Naive thymus-derived CD4-positive, alpha-beta T cell (primary cell): ENCODE data around the gene F3. TPM values are rescaled to one million over a fixed set of nuclear protein-coding genes. Genes with fewer than 3 reads are reported as not detected.

Experiments
- ATAC-seq: fragments of 150-1000 bp; cut with Tn5 transposase; 2 replicates; pipeline ENCODE4 v1.10.0; 2021; ENCODE audit warnings: mild to moderate bottlenecking, moderate library complexity
- CTCF ChIA-PET: fragments of 350-600 bp; sonication (Branson Sonifier 250); formaldehyde crosslinking; loops from one replicate; lab custom pipeline; 2021; ENCODE audit warnings: antibody characterized with exemption; lab: Charles Lee
- POLR2A ChIA-PET: fragments of 350-600 bp; sonication (Branson Sonifier 250); formaldehyde crosslinking; loops from one replicate; lab custom pipeline; 2021; ENCODE audit warnings: antibody characterized with exemption, inconsistent platforms; lab: Charles Lee
- DNase-seq, 9 donors: peaks; one replicate each; pipeline versions ENCODE4 v3.0.0 to v3.0.0-alpha.2; 2020 to 2022; ENCODE audit warnings: mixed read lengths in 1 of 9
- H3K27ac ChIP-seq: one replicate; pipeline ENCODE4 v1.7.0; 2013; ENCODE audit warnings: mild to moderate bottlenecking, low read depth, low read length, moderate library complexity
- H3K27me3 ChIP-seq, 2 donors: one replicate each; pipeline ENCODE4 v1.7.0; 2013; ENCODE audit warnings: low read length in 2 of 2, mild to moderate bottlenecking in 2 of 2, moderate library complexity in 2 of 2; ENCODE audit not compliant: control insufficient read depth in 2 of 2, insufficient read depth in 2 of 2
- H3K36me3 ChIP-seq, 3 experiments: 1 replicate in 2 of 3; 2 replicates in 1 of 3; pipeline ENCODE4 v1.7.0; 2013; ENCODE audit warnings: low read length in 3 of 3, mild to moderate bottlenecking in 3 of 3, moderate library complexity in 1 of 3; ENCODE audit not compliant: insufficient read depth in 3 of 3, control insufficient read depth in 2 of 3
- H3K4me1 ChIP-seq, 2 donors: one replicate each; pipeline ENCODE4 v1.7.0; 2013; ENCODE audit warnings: low read length in 2 of 2, mild to moderate bottlenecking in 2 of 2, moderate library complexity in 1 of 2; ENCODE audit not compliant: control insufficient read depth in 2 of 2, insufficient read depth in 2 of 2
- H3K4me3 ChIP-seq: 2 replicates; pipeline ENCODE4 v1.7.0; 2013; ENCODE audit warnings: mild to moderate bottlenecking, low read length
- H3K9me3 ChIP-seq, 3 experiments: 1 replicate in 2 of 3; 2 replicates in 1 of 3; pipeline ENCODE4 v1.7.0; 2013; ENCODE audit warnings: low read length in 3 of 3; ENCODE audit not compliant: control insufficient read depth in 2 of 3
- H3K27ac Mint-ChIP-seq, 9 donors: one replicate each; pipeline ENCODE4 v1.8.0; 2020 to 2022; ENCODE audit warnings: mixed read lengths in 9 of 9, mild to moderate bottlenecking in 8 of 9, moderate library complexity in 5 of 9, inconsistent platforms in 2 of 9
- H3K27me3 Mint-ChIP-seq, 5 donors: one replicate each; pipeline ENCODE4 v1.8.0; 2021 to 2022; ENCODE audit warnings: mixed read lengths in 5 of 5, mild to moderate bottlenecking in 1 of 5
- H3K36me3 Mint-ChIP-seq, 5 donors: one replicate each; pipeline ENCODE4 v1.8.0; 2020 to 2022; ENCODE audit warnings: mixed read lengths in 5 of 5, mild to moderate bottlenecking in 3 of 5, inconsistent platforms in 1 of 5
- H3K4me1 Mint-ChIP-seq, 7 donors: one replicate each; pipeline ENCODE4 v1.8.0; 2020 to 2022; ENCODE audit warnings: mixed read lengths in 7 of 7, mild to moderate bottlenecking in 3 of 7, inconsistent platforms in 1 of 7
- H3K4me3 Mint-ChIP-seq, 10 donors: one replicate each; pipeline ENCODE4 v1.8.0; 2020 to 2022; ENCODE audit warnings: mild to moderate bottlenecking in 10 of 10, mixed read lengths in 10 of 10, moderate library complexity in 6 of 10, inconsistent platforms in 2 of 10
- H3K9me3 Mint-ChIP-seq, 11 donors: one replicate each; pipeline ENCODE4 v1.8.0; 2020 to 2022; ENCODE audit warnings: mixed read lengths in 11 of 11, mild to moderate bottlenecking in 4 of 11, inconsistent platforms in 1 of 11, moderate library complexity in 1 of 11
- intact Hi-C, 2 donors: fragments of 100-400 bp; cut with micrococcal nuclease; formaldehyde crosslinking; loops; one replicate each; pipeline ENCODE4 v1.15.1; 2023
- polyA plus RNA-seq, 2 donors: library from polyadenylated mRNA; unstranded; fragments of 300-500 nt; fragmentation: Illumina TruSeq; gene quantifications; one replicate each; pipeline ENCODE4 v1.2.3, GENCODE V29; 2021
- total RNA-seq, 6 experiments: library from RNA in 5 of 6; stranded (reverse) in 5 of 6; gene quantifications; 1 replicate in 5 of 6; 2 replicates in 1 of 6; pipeline ENCODE4 v1.2.3 and lab custom pipeline; 2021 to 2026

F3 gene
- total and polyA plus RNA-seq, 7 experiments from 2014 or later: 0.69 to 1.7 TPM; not detected in 5

DNA sequence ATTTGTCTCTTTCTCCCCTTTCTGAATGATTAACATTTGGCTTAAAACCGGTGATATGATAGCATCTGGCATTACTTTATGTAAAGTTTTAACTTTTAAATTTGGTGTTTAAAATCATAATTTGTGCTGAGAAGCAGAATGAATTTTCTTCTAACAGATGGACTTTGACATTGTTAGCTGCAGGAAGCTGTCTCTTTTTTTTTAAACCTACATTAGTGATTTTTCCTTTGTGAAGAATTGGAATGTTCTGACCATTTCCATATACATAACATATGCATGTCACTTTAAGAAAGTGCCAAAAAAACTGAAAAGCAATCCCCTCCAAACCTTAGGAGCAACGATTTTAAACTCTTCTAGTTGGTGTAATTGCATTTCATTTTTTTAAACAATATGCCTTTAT, 22.2 kb downstream of the F3 start:
- Mint-ChIP-seq H3K27me3 (no peaks in the 10 kb centered on the region), H3K27ac (no peak overlapping the region), H3K9me3 (peaks cover 0 to 3% (median 0%) of the 10 kb centered on the region in 11 donors), H3K36me3 (peaks cover 0 to 32% (median 15%) of the 10 kb centered on the region in 5 donors), H3K4me1 (no peaks in the 10 kb centered on the region), H3K4me3 (no peak overlapping the region)
- H3K4me1 ChIP-seq: no peaks in the 10 kb centered on the region
- CTCF ChIA-PET: no interaction called here
- no peaks in the 10 kb centered on the region for H3K27me3 ChIP-seq
- no peak for DNase-seq
- H3K9me3 ChIP-seq: no peaks in the 10 kb centered on the region
- no peak for ATAC-seq
- POLR2A ChIA-PET: no interaction called here
- no peak overlapping the region for H3K4me3 ChIP-seq
- H3K27ac ChIP-seq: no peak overlapping the region
- H3K36me3 ChIP-seq: peaks cover 0 to 9% (median 0%) of the 10 kb centered on the region in 3 experiments
- intact Hi-C loops: no loop called here

DNA sequence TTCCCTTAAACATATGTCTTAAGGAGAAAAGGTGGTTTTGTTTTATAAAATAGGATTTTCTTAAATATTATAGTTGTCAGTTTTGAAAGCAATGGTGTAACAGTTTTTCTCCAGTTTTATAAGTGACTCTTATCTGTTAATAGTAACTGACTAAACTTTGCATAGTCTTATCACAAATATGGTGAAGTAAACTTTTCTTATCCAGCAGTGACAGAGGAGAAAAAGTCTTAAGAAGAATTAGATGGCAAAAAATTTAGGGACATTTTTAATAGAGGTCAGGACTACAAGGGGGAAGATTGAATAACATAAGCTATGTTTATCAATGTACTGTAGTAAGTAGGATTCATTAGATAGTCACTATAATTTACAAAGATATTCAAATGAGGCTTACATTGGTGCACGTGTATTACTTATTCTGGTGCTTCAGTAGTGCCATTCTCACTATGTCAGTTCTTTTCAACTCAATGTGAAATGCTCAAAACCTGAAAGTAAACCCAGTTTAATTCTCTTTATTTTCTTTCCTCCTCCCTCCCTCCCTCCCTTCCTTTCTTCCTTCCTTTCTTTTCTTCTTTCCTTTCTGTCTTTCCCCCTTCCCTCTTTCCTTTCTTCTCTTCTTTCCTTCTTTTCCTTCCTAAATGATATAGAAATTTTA, 26.1 kb downstream of the F3 start:
- H3K27ac Mint-ChIP-seq: no peak overlapping the region
- peaks cover 0 to 9% (median 0%) of the 10 kb centered on the region in 3 experiments for H3K36me3 ChIP-seq
- H3K9me3 ChIP-seq: no peaks in the 10 kb centered on the region
- peaks cover 4 to 44% (median 15%) of the 10 kb centered on the region in 5 donors for H3K36me3 Mint-ChIP-seq
- no peak for DNase-seq
- no peaks in the 10 kb centered on the region for H3K4me1 ChIP-seq
- no peak for ATAC-seq
- H3K9me3 Mint-ChIP-seq: no peaks in the 10 kb centered on the region
- H3K27me3 Mint-ChIP-seq: no peaks in the 10 kb centered on the region
- H3K4me3 ChIP-seq: no peak overlapping the region
- no peak overlapping the region for H3K4me3 Mint-ChIP-seq
- intact Hi-C loops: no loop called here
- no peak overlapping the region for H3K27ac ChIP-seq
- H3K4me1 Mint-ChIP-seq: no peaks in the 10 kb centered on the region
- ChIA-PET POLR2A (no interaction called here), CTCF (no interaction called here)
- H3K27me3 ChIP-seq: no peaks in the 10 kb centered on the region

DNA sequence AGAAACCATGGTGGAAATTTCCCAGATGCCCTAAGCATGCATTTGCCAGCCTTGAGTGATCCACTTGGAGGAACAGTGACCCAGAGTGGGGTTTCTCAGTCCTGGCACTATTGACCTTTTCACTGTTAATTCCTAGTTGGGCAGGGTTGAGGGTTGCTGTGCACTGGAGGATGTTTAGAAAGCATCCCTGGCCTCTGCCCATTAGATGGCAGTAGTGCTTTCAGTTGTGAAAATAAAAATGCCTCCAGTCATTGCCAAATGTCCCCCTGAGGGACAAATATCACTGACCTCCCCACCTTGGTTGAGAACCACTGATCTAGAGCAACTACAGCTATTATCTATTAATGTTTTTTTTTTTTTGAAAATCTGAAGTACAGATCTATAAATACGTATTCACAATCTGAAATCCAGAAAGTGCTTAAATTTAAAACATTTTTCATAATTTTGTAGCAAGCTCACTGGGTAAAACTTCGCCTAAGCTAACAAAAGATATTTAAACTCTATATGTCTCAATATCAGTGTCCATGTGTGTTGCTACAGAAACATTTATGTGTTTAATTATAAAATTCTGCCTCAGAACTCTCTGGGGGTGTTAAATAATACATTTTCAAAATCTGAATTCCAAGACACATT, 27.3 kb downstream of the F3 start:
- Histone ChIP-seq H3K27me3 (no peaks in the 10 kb centered on the region), H3K27ac (no peak overlapping the region), H3K36me3 (peaks cover 0 to 9% (median 0%) of the 10 kb centered on the region in 3 experiments), H3K4me3 (no peak overlapping the region), H3K9me3 (no peaks in the 10 kb centered on the region), H3K4me1 (no peaks in the 10 kb centered on the region)
- Mint-ChIP-seq H3K27me3 (no peaks in the 10 kb centered on the region), H3K27ac (no peak overlapping the region), H3K36me3 (peaks cover 0 to 44% (median 18%) of the 10 kb centered on the region in 5 donors), H3K4me1 (no peaks in the 10 kb centered on the region), H3K9me3 (no peaks in the 10 kb centered on the region), H3K4me3 (no peak overlapping the region)
- DNase-seq (no peak), ATAC-seq (no peak)
- ChIA-PET CTCF (no interaction called here), POLR2A (no interaction called here)
- intact Hi-C loops: loop anchor here (1.0 kb wide), 3 partner anchors 287 to 529 kb away; no protein-coding TSS in a partner anchor

DNA sequence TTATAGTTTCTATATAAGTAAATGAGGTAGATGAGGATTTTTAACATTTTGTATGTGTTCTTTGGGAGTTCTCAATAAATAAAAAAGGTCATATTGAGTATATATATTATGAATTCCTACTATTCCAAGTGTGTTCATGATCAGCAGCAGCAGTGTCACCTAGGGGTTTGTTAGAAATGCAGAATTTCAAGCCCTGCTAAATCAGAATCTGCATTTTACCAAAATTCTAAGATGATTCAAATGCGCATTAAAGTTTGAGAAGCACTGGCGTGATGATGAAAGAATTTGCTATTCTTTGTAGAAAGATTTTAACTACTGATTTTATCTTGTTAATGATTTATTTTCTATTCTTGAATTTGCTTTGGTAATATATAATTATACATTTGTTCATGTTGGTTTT, 28.7 kb downstream of the F3 start:
- intact Hi-C loops: no loop called here
- Mint-ChIP-seq H3K4me3 (no peak overlapping the region), H3K4me1 (no peaks in the 10 kb centered on the region), H3K27ac (no peak overlapping the region), H3K27me3 (no peaks in the 10 kb centered on the region), H3K9me3 (no peaks in the 10 kb centered on the region), H3K36me3 (peaks cover 0 to 46% (median 18%) of the 10 kb centered on the region in 5 donors)
- no peaks in the 10 kb centered on the region for H3K27me3 ChIP-seq
- DNase-seq: no peak
- H3K4me1 ChIP-seq: no peaks in the 10 kb centered on the region
- ATAC-seq: no peak
- CTCF ChIA-PET: no interaction called here
- no peak overlapping the region for H3K4me3 ChIP-seq
- H3K27ac ChIP-seq: no peak overlapping the region
- H3K9me3 ChIP-seq: no peaks in the 10 kb centered on the region
- H3K36me3 ChIP-seq: peaks cover 0 to 9% (median 0%) of the 10 kb centered on the region in 3 experiments
- POLR2A ChIA-PET: no interaction called here

DNA sequence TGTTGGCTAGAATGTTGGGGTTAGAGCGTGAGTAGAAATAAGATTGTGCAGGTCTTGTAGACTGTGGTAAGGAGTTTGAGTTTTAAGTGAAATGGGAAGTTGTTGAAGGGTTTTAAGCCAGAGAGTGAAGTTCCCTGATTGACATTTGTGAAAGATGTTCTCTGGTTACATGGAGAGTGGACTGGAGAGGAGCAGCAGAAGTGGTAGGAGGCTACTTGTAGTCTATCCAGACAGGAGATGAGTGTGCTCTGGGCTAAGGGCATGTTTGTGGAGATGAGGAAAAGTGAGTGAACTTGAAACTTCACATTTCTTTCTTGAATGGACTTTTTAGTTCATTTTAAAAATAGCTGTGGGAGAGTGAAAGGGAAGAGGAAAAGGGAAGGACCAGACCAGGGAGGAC, 37.0 kb downstream of the F3 start:
- peaks cover 0 to 41% (median 0%) of the 10 kb centered on the region in 3 experiments for H3K36me3 ChIP-seq
- no peaks in the 10 kb centered on the region for H3K27me3 ChIP-seq
- peaks cover 26 to 75% (median 60%) of the 10 kb centered on the region in 5 donors for H3K36me3 Mint-ChIP-seq
- peaks cover 0 to 12% (median 2%) of the 10 kb centered on the region in 11 donors for H3K9me3 Mint-ChIP-seq
- no peaks in the 10 kb centered on the region for H3K27me3 Mint-ChIP-seq
- DNase-seq (no peak), ATAC-seq (no peak)
- H3K9me3 ChIP-seq: no peaks in the 10 kb centered on the region
- POLR2A ChIA-PET: no interaction called here
- no peak overlapping the region for H3K27ac ChIP-seq
- H3K4me1 Mint-ChIP-seq: peaks cover 0 to 10% (median 0%) of the 10 kb centered on the region in 7 donors
- intact Hi-C loops: no loop called here
- no peaks in the 10 kb centered on the region for H3K4me1 ChIP-seq
- H3K27ac Mint-ChIP-seq: peak overlapping the region in 1 of 9 donors; percentile 3
- H3K4me3 ChIP-seq: no peak overlapping the region
- CTCF ChIA-PET: no interaction called here
- H3K4me3 Mint-ChIP-seq: no peak overlapping the region

DNA sequence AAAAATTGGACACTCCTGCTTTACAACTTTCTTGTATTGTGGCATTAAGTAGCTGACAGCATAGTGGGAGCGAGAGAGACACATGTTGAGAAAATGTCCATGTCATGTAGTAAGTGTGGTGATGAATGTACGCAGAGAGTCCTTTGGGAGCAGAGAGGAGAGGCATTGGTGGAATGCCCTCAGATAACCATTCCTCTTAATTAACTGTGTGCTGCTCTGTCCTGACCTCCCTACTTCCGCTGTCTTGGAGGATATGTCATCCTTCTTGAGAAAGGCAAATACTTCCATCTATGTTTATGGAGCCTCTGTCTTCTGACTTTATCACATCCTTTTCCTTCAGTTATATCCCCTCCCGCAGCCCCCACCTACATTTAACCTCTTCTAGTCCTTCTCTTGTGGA, 38.4 kb downstream of the F3 start:
- no peaks in the 10 kb centered on the region for H3K27me3 Mint-ChIP-seq
- H3K4me3 Mint-ChIP-seq: no peak overlapping the region
- Histone ChIP-seq H3K4me3 (no peak overlapping the region), H3K36me3 (peaks cover 8 to 49% (median 8%) of the 10 kb centered on the region in 3 experiments), H3K4me1 (no peaks in the 10 kb centered on the region), H3K9me3 (no peaks in the 10 kb centered on the region), H3K27me3 (no peaks in the 10 kb centered on the region), H3K27ac (no peak overlapping the region)
- POLR2A ChIA-PET: no interaction called here
- peaks cover 34 to 78% (median 65%) of the 10 kb centered on the region in 5 donors for H3K36me3 Mint-ChIP-seq
- peak overlapping the region in 1 of 9 donors; percentile 4 for H3K27ac Mint-ChIP-seq
- H3K4me1 Mint-ChIP-seq: peaks cover 0 to 10% (median 0%) of the 10 kb centered on the region in 7 donors
- intact Hi-C loops: no loop called here
- CTCF ChIA-PET: no interaction called here
- ATAC-seq: no peak
- peaks cover 0 to 12% (median 2%) of the 10 kb centered on the region in 11 donors for H3K9me3 Mint-ChIP-seq
- DNase-seq: no peak
